ENCODE results near the gene CEP112.
"Not testable (repeated sequence)": the region's sequence is repeated elsewhere in the genome, so short reads cannot be mapped to it uniquely, and the experiment has no call there.

Gene CEP112

DNA sequence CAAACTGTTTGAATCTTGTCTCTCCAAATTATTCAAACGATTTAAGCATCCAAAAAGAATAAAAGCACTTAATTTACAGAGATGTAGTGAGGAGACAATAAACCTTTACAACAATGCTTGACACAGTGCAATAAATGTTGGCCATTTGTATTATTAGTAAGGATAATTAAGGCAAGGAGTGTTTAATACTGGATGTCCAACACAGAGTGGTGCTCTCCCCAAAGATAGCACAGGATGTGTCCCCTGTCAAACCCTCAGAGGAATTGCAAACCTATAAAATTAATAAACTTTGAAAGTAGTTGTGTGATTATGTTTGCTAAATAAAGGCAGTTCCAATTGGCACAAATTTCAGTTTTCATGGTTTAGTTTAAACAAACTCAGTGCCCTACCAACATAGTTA is 377.5 kb downstream of the CEP112 start:
- no peak for DNase-seq

DNA sequence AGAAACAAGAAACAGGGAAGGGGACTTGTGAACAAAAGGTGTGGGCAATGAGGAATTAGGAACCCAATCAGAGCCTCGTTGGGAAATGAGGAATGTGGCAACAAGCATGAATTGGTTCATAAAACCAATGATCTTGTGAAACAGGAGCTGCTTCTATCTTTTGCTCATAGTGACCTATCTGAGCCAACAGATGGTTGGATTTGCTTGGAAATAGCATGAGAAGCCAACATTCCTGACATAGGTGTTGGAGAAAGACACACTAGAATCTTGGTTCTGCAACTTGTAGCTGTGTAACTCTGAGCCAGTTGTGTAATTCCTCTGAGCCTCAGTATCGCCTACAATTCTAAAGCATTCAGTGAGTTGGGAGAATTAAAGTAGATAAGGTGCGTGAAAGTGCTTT is 378.6 kb downstream of the CEP112 start:
- no peak for DNase-seq

- no peak for DNase-seq
Measured at GRCh38 chr17:65811043-65811442, 380.9 kb downstream of the CEP112 start.

DNA sequence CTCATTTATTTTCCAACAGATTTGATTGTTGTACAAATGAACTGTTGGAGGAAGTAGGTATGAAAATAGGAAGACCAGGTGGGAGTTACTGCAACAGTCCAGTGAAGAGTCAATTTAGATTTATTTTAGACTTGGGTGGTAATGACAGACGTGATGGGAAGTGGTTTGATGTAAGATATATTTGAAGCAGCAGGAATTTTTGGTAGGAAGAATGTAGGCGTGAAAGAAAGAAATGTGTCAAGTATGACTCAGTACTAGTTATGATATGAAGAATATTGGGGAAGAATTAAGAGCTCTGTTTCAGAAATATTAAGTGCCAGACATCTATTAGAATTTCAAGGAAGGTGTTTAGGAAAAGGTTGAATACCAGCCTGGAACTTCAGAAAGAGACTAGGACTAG is 382.6 kb downstream of the CEP112 start:
- no peak for DNase-seq

DNA sequence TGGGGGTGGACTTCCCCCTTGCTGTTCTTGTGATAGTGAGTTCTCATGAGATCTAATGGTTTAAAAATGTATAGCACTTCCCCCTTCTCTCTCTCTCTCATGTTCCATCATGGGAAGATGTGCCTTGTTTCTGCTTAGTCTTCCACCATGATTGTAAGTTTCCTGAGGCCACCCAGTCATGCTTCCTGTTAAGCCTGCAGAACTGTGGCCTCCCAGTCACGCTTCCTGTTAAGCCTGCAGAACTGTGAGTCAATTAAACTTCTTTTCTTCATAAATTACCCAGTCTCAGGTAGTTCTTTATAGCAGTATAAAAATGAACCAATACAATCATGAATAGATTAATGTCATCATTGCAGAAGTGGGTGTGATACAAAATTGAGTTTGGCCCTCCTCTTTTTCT is 383.4 kb downstream of the CEP112 start:
- not testable (repeated sequence) for DNase-seq

DNA sequence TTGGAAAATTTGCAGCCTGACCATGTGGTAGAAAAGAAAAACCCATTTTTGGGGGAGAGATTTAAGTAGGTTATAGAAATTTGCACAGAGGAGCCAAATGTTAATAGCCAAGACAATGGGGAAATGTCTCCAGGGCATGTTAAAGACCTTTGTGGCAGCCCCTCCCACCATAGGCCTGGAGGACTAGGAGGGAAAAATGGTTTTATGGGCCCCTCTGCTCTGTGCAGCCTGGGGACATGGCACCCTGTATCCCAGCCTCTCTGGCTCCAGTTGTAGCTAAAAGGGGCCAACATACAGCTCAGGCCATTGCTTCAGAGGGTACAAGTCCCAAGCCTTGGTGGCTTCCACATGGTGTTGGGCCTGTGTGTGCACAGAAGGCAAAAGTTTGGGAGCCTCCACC is 384.6 kb downstream of the CEP112 start:
- DNase-seq = no peak

GRCh38 chr17:65801513-65801912 is 390.4 kb downstream of the CEP112 start:
- no peak for DNase-seq

GRCh38 chr17:65800655-65801054 is 391.3 kb downstream of the CEP112 start:
- no peak for DNase-seq

GRCh38 chr17:65799869-65800268 is 392.1 kb downstream of the CEP112 start:
- DNase-seq = no peak

- DNase-seq = no peak
Measured at GRCh38 chr17:65799454-65799853, 392.5 kb downstream of the CEP112 start.

- no peak for DNase-seq
Measured at GRCh38 chr17:65797809-65798208, 394.1 kb downstream of the CEP112 start.

DNA sequence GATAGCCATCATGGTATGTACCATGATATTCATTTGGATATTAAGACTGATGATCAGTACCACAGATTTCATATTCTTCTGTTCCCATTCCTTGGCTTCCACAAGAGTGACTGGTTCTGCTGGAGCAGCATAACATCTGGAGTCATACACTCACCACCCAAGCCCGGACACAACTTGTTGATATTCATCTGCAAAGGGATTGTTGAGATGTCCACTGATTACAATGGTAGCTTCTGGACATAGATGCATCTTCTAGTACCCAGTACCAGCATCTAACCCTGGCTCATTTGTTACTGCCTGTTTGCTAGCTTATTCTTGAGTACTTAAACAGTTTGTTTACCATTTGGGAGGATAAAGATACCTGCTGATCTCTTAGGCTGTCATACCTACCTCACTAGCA is 394.8 kb downstream of the CEP112 start:
- DNase-seq = no peak

DNA sequence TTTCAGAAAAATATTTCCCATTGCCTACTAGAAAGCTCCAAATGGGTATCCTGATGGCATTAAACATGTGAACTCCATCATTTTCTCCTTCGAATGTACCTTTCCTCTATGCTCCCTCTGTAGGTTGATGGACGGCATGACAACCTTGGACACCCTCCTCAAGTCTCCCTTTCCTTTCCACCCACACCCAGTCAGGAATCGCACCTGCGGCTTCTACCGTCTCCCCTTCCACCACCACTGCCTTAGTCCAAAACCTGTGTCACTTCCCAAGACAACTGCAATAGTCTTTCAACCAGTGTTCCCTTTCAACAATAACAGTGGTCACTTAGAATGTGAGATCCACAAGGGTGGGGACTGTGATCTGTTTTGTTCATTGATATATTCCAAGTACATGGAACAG is 397.4 kb downstream of the CEP112 start:
- DNase-seq = no peak

DNA sequence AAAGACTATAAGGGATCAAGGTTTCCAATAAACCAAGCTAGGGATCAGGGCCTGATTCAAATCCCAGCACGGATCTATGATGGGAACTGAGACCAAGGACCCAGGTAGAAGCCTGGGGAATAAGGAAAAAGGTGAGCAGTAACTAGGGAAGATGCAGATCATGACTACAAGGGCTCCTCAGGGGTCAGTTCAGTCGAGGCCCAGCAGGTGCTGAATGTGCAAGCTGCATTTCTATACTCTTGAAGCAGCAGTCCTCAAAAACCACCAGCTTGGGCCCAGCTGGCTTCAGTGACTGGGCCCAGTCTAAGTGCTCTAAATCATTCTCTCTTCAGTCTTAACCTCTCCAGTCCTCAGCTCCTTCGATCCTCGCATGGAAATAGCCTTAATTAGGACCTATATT is 401.7 kb downstream of the CEP112 start:
- no peak for DNase-seq

DNA sequence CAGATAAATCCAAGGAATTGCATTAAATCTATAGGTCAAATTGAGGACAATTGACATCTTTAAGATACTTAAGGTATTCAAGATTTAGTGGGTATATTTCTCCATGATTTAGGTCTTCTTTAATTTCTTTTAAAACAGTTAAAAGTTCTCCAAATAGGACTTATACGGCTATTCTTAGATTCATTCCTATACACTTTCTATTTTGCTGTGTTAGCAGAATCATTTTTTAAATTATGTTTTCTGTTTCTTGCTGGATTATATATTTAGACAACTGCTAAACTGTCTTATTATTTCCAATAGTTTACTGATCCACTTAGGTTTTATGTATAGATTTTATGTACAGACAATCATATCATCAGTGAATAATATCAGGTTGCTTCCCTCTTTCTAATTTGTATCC is 404.4 kb downstream of the CEP112 start:
- no peak for DNase-seq

GRCh38 chr17:65786479-65786878 is 405.5 kb downstream of the CEP112 start:
- DNase-seq = no peak

- no peak for DNase-seq
Measured at GRCh38 chr17:65785109-65785508, 406.8 kb downstream of the CEP112 start.

DNA sequence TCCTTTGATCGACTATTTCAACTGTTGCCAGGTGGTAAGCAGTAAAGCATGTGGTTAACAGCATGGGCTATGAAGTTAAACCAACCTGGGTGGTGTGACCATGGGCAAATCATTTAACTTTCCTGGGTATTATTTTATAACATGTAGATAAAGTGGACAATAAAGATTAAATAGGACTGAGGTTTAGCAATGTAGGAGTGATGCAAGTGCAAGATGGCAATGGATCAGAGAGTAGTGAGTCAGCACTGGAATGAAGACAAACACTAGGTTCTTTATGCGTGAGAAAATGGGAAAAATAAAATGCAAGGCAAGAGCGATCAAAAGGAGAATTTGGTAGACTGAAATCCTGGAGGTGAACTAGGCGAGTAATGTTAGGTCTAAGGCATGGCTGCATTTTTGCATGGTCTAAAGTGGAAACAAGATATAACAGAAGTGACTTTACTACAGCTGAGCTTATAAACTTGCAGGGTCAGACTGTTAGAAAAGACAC is 408.0 kb downstream of the CEP112 start:
- no peak for DNase-seq

DNA sequence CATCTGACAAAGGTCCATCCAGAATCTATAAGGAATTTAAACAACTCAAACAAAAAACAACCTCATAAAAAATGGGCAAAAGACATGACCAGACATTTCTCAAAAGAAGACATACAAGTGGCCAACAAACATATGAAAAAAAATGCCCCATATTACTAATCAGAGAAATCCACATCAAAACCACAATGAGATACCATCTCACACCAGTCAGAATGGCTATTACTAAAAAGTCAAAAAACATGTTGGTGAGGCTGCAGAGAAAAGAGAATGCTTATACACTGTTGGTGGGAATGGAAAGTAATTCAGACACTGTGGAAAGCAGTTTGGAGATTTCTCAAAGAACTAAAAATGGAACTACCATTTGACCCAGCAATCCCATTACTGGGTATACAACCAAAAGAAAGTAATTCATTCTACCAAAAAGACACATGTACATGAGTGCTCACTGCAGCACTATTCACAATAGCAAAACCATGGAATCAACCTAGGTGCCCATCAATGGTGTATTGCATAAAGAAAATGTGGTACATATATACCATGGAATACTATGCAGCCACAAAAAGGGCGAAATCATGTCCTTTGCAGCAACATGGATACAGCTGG is 409.7 kb downstream of the CEP112 start:
- DNase-seq = not testable (repeated sequence)

DNA sequence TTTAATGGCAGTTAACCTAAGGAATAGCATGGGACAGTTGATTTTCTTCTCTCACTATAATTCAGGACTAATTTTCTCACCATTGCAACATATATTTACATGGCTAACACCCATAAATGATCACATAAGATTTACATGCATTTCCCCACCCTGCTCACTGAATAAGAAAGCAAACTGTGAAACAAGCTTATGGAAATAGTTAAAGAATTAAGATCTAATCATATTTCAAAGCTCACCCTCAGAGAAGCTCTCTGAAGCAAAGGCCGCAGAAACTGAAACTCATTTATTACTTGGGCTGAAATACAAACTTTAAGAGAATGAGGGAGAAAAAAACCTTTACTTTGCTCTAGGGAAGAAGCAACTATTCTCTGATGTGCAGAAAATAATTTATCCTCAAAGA is 411.8 kb downstream of the CEP112 start:
- no peak for DNase-seq

DNA sequence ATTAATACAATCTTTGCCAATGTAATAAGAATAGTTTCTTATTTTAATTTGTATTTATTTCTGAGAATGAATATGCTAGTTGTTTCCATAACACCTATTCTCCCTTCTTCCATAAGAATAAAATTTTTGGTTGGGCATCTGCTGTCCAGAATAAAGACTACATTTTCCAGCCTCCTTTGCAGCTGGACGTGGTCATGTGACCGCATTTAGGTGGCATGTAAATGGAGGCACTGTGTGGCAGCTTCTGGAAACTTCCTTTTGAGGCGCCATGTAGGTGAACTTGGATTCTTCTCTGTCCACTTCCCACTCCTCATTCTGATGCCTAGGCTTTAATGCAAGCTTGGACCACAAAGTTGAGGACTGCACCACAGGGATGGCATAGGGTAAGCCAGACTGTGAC is 415.0 kb downstream of the CEP112 start:
- DNase-seq = no peak

GRCh38 chr17:65774787-65775186 is 417.1 kb downstream of the CEP112 start:
- no peak for DNase-seq

GRCh38 chr17:65772989-65773388 is 418.9 kb downstream of the CEP112 start:
- DNase-seq = no peak

DNA sequence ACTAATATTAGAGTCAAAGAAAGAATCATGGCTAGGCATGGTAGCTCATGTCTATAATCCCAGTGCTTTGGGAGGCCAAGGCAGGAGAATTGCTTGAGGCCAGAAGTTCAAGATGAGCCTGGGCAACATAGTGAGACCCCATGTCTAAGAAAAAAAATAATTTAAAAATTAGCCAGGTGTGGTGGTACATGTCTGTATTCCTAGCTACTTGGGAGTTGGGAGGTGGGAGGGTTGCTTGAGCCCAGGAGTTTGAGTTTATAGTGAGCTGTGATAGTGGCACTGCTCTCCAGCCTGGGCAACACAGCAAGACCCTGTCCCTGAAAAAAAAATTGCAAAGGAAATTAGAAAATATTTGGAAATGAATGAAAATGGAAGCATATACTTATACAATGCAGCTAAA is 420.2 kb downstream of the CEP112 start:
- DNase-seq = no peak

- DNase-seq = no peak
Measured at GRCh38 chr17:65763786-65764185, 428.1 kb downstream of the CEP112 start.

GRCh38 chr17:65762973-65763372 is 429.0 kb downstream of the CEP112 start:
- DNase-seq = no peak

Measured in NCI-H187 (cell line).